Loucy (cell line): ENCODE data around the gene KRTAP10-5.

Source experiments
- H2AFZ ChIP-seq: fragments of 200-600 bp; sonication (generic); 2 replicates; pipeline ENCODE4 v1.6.0; 2016; ENCODE audit warnings: antibody characterized with exemption, mild to moderate bottlenecking, low read length, moderate library complexity
- H3F3A ChIP-seq: fragments of 200-600 bp; 2 replicates; pipeline ENCODE4 v1.6.0; 2016; ENCODE audit warnings: antibody characterized with exemption, low read depth, mild to moderate bottlenecking
- H3K27me3 ChIP-seq: fragments of 200-600 bp; sonication (generic); 2 replicates; pipeline ENCODE4 v1.6.1; 2014; ENCODE audit warnings: low read length, mild to moderate bottlenecking; ENCODE audit not compliant: insufficient read depth, poor library complexity, severe bottlenecking
- H3K36me3 ChIP-seq: fragments of 200-600 bp; sonication (generic); 2 replicates; pipeline ENCODE4 v1.6.1; 2016; ENCODE audit warnings: low read length; ENCODE audit not compliant: insufficient read depth
- H3K4me1 ChIP-seq: fragments of 200-600 bp; sonication (generic); 2 replicates; pipeline ENCODE4 v1.5.1; 2014; ENCODE audit warnings: low read length, mild to moderate bottlenecking; ENCODE audit not compliant: insufficient read depth, poor library complexity, severe bottlenecking
- H3K4me2 ChIP-seq: fragments of 200-600 bp; sonication (generic); 2 replicates; pipeline ENCODE4 v1.6.0; 2014; ENCODE audit warnings: antibody characterized with exemption, low read length, low read depth, mild to moderate bottlenecking; ENCODE audit not compliant: poor library complexity, severe bottlenecking
- H3K4me3 ChIP-seq: fragments of 200-600 bp; sonication (generic); 2 replicates; pipeline ENCODE4 v1.5.1; 2014; ENCODE audit warnings: low read length, mild to moderate bottlenecking, mixed read lengths; ENCODE audit not compliant: poor library complexity, severe bottlenecking
- H3K79me2 ChIP-seq: fragments of 200-600 bp; sonication (generic); 2 replicates; pipeline ENCODE4 v1.6.1; 2014; ENCODE audit warnings: low read length; ENCODE audit not compliant: insufficient read depth
- H3K9ac ChIP-seq: fragments of 200-600 bp; sonication (generic); 2 replicates; pipeline ENCODE4 v1.6.0; 2014; ENCODE audit warnings: mild to moderate bottlenecking, low read depth, low read length, moderate library complexity; ENCODE audit not compliant: poor library complexity, severe bottlenecking
- H3K9me2 ChIP-seq: fragments of 200-600 bp; sonication (generic); replicated peaks from 2 replicates; pipeline ENCODE4 v1.6.1; 2016; ENCODE audit warnings: low read depth, low read length, mixed read lengths
- H3K9me3 ChIP-seq: fragments of 200-600 bp; sonication (generic); 2 replicates; pipeline ENCODE4 v1.6.1; 2014; ENCODE audit warnings: mild to moderate bottlenecking, antibody characterized with exemption, low read length, low read depth; ENCODE audit not compliant: insufficient read depth
- H4K20me1 ChIP-seq: fragments of 200-600 bp; sonication (generic); 2 replicates; pipeline ENCODE4 v1.6.0; 2014; ENCODE audit warnings: antibody characterized with exemption, low read length, mild to moderate bottlenecking; ENCODE audit not compliant: insufficient read depth, poor library complexity, severe bottlenecking
- EZH2phosphoT487 ChIP-seq: fragments of 200-600 bp; IDR thresholded peaks from 2 replicates; pipeline ENCODE4 v1.6.1; 2018; ENCODE audit warnings: antibody characterized with exemption, mild to moderate bottlenecking, moderate library complexity, borderline replicate concordance
- TF ChIP-seq, protein P1 (sequence below): fragments of 200-600 bp; sonication (generic); conservative IDR thresholded peaks from 2 replicates; pipeline ENCODE4 v1.5.1; 2014; ENCODE audit warnings: mild to moderate bottlenecking, antibody characterized with exemption, low read length

The KRTAP10-5 gene

DNA sequence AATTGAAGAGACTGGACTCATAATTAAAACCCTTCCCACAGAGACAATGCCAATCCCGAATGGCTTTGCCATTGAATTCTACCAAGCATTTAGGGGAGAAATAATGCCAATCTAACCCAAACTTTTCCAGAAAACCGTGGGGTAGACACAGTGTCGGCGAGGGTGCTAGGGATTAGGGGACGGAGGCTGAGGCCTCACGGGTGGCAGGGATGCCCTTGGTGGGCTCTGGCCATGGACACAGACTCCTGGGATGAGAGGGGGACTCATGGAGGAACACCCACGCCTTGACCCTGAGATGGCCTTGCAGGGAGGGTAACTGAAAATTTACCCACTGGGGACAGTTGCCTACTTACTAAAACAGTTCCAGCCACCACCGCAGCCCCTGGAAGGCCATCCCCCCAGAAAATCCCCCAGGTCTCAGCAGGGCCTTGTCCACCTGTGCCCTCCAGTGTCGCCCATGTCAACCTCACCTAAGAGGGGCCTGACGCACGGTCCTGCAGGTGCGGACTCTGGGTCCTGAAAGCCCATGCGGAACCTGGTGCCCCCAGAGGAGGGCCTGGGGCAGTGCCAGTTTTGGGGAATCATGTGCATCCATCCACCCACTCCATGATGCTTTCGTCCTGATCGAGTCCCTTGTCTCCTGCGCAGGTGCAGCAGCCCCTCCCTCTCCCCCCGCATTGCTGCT is 1.9 kb downstream of the KRTAP10-5 start:
- Histone ChIP-seq H3F3A (no peaks in the 10 kb centered on the region; the same call in 1 of the 2 replicates), H2AFZ (no peak overlapping the region), H3K9me3 (peaks cover 6% of the 10 kb centered on the region; the same call in 1 of the 2 replicates), H3K9ac (no peak overlapping the region), H3K79me2 (no peaks in the 10 kb centered on the region), H3K4me3 (no peak overlapping the region), H3K27me3 (no peaks in the 10 kb centered on the region), H3K4me2 (no peak overlapping the region), H3K9me2 (no peaks in the 10 kb centered on the region), H3K36me3 (no peaks in the 10 kb centered on the region), H4K20me1 (no peaks in the 10 kb centered on the region), H3K4me1 (no peaks in the 10 kb centered on the region)
- TF ChIP-seq, protein P1, sequence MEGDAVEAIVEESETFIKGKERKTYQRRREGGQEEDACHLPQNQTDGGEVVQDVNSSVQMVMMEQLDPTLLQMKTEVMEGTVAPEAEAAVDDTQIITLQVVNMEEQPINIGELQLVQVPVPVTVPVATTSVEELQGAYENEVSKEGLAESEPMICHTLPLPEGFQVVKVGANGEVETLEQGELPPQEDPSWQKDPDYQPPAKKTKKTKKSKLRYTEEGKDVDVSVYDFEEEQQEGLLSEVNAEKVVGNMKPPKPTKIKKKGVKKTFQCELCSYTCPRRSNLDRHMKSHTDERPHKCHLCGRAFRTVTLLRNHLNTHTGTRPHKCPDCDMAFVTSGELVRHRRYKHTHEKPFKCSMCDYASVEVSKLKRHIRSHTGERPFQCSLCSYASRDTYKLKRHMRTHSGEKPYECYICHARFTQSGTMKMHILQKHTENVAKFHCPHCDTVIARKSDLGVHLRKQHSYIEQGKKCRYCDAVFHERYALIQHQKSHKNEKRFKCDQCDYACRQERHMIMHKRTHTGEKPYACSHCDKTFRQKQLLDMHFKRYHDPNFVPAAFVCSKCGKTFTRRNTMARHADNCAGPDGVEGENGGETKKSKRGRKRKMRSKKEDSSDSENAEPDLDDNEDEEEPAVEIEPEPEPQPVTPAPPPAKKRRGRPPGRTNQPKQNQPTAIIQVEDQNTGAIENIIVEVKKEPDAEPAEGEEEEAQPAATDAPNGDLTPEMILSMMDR = no peak
- TF ChIP-seq EZH2phosphoT487 = no peak

GRCh38 chr21:44576025-44576420 is 4.4 kb downstream of the KRTAP10-5 start:
- peaks cover 1% of the 10 kb centered on the region; the same call in 1 of the 2 replicates for H3K9me3 ChIP-seq
- no peaks in the 10 kb centered on the region for H3K79me2 ChIP-seq
- H3K4me1 ChIP-seq = no peaks in the 10 kb centered on the region
- TF ChIP-seq, protein P1 = no peak
- TF ChIP-seq EZH2phosphoT487 = no peak
- H3K4me2 ChIP-seq = no peak overlapping the region
- no peak overlapping the region for H2AFZ ChIP-seq
- H4K20me1 ChIP-seq = no peaks in the 10 kb centered on the region
- no peak overlapping the region for H3K9ac ChIP-seq
- H3K36me3 ChIP-seq = no peaks in the 10 kb centered on the region
- H3K9me2 ChIP-seq = no peaks in the 10 kb centered on the region
- H3K27me3 ChIP-seq = no peaks in the 10 kb centered on the region
- no peak overlapping the region for H3K4me3 ChIP-seq
- H3F3A ChIP-seq = no peaks in the 10 kb centered on the region

- Histone ChIP-seq H4K20me1 (no peaks in the 10 kb centered on the region), H3K9me3 (no peaks in the 10 kb centered on the region; the same call in 1 of the 2 replicates), H3K79me2 (no peaks in the 10 kb centered on the region), H3K27me3 (no peaks in the 10 kb centered on the region), H3K4me3 (no peak overlapping the region), H3K36me3 (no peaks in the 10 kb centered on the region), H3K4me1 (no peaks in the 10 kb centered on the region), H3K9ac (no peak overlapping the region), H3K4me2 (no peak overlapping the region), H2AFZ (no peak overlapping the region), H3K9me2 (no peaks in the 10 kb centered on the region), H3F3A (no peaks in the 10 kb centered on the region)
- TF ChIP-seq EZH2phosphoT487 = no peak
- TF ChIP-seq, protein P1 = no peak
Measured at GRCh38 chr21:44575307-44576024, 4.9 kb downstream of the KRTAP10-5 start.
